Mucosa of stomach (tissue), 1 donor: ENCODE results near the gene UGP2.
"Not testable (repeated sequence)": the region's sequence is repeated elsewhere in the genome, so short reads cannot be mapped to it uniquely, and the experiment has no call there.

Source experiments
- H3K27me3 ChIP-seq: one replicate; pipeline ENCODE4 v1.7.0; 2013; ENCODE audit warnings: mild to moderate bottlenecking, low read length; ENCODE audit not compliant: control insufficient read depth, insufficient read depth
- H3K36me3 ChIP-seq: one replicate; pipeline ENCODE4 v1.7.0; 2013; ENCODE audit warnings: low read length; ENCODE audit not compliant: control insufficient read depth, insufficient read depth
- H3K4me1 ChIP-seq: one replicate; pipeline ENCODE4 v1.7.0; 2013; ENCODE audit warnings: mild to moderate bottlenecking, low read length; ENCODE audit not compliant: control insufficient read depth, insufficient read depth
- H3K4me3 ChIP-seq: one replicate; pipeline ENCODE4 v1.7.0; 2013; ENCODE audit warnings: low read length
- H3K9ac ChIP-seq: one replicate; pipeline ENCODE4 v1.7.0; 2013; ENCODE audit warnings: mild to moderate bottlenecking, low read length, moderate library complexity
- H3K9me3 ChIP-seq: one replicate; pipeline ENCODE4 v1.7.0; 2013; ENCODE audit warnings: mild to moderate bottlenecking, low read length, moderate library complexity; ENCODE audit not compliant: control insufficient read depth
- donor health status: Pancreatic carcinoma.

Gene UGP2

DNA sequence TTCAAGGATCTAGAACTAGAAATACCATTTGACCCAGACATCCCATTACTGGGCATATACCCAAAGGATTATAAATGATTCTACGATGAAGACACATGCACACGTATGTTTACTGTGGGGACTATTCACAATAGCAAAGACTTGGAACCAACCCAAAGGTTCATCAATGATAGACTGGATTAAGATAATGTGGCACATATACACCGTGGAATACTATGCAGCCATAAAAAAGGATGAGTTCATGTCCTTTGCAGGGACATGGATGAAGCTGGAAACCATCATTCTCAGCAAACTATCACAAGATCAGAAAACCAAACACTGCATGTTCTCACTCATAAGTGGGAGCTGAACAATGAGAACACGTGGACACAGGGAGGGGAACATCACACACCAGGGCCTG is 90.4 kb downstream of the UGP2 start:
- H3K9ac ChIP-seq, H3K4me3 ChIP-seq, H3K4me1 ChIP-seq, H3K36me3 ChIP-seq, H3K9me3 ChIP-seq, H3K27me3 ChIP-seq: not testable (repeated sequence)
